Activated naive CD4-positive, alpha-beta T cell treated with anti-CD3 and anti-CD28 coated beads, Interleukin-2, amount 10 ng/mL, durations not matched to agents 7 days and 5 days (primary cell): ENCODE data around the gene FCSK.
"Not testable (repeated sequence)": the region's sequence is repeated elsewhere in the genome, so short reads cannot be mapped to it uniquely, and the experiment has no call there.

Experiments
- CTCF ChIA-PET: fragments of 350-600 bp; sonication (Branson Sonifier 250); formaldehyde crosslinking; loops from one replicate; lab custom pipeline; 2021; ENCODE audit warnings: antibody characterized with exemption; lab: Charles Lee
- DNase-seq: peaks from one replicate; pipeline ENCODE4 v3.0.0-alpha.2; 2020
- H3K27ac Mint-ChIP-seq: one replicate; pipeline ENCODE4 v1.8.0; 2021; ENCODE audit warnings: mild to moderate bottlenecking, moderate library complexity, mixed read lengths
- H3K27me3 Mint-ChIP-seq: one replicate; pipeline ENCODE4 v1.8.0; 2021; ENCODE audit warnings: mild to moderate bottlenecking, mixed read lengths
- H3K36me3 Mint-ChIP-seq: one replicate; pipeline ENCODE4 v1.8.0; 2021; ENCODE audit warnings: mixed read lengths
- H3K4me1 Mint-ChIP-seq: one replicate; pipeline ENCODE4 v1.8.0; 2021; ENCODE audit warnings: mixed read lengths
- H3K4me3 Mint-ChIP-seq: one replicate; pipeline ENCODE4 v1.8.0; 2021; ENCODE audit warnings: mild to moderate bottlenecking, moderate library complexity, mixed read lengths
- H3K9me3 Mint-ChIP-seq: one replicate; pipeline ENCODE4 v1.8.0; 2021; ENCODE audit warnings: mixed read lengths

FCSK gene

DNA sequence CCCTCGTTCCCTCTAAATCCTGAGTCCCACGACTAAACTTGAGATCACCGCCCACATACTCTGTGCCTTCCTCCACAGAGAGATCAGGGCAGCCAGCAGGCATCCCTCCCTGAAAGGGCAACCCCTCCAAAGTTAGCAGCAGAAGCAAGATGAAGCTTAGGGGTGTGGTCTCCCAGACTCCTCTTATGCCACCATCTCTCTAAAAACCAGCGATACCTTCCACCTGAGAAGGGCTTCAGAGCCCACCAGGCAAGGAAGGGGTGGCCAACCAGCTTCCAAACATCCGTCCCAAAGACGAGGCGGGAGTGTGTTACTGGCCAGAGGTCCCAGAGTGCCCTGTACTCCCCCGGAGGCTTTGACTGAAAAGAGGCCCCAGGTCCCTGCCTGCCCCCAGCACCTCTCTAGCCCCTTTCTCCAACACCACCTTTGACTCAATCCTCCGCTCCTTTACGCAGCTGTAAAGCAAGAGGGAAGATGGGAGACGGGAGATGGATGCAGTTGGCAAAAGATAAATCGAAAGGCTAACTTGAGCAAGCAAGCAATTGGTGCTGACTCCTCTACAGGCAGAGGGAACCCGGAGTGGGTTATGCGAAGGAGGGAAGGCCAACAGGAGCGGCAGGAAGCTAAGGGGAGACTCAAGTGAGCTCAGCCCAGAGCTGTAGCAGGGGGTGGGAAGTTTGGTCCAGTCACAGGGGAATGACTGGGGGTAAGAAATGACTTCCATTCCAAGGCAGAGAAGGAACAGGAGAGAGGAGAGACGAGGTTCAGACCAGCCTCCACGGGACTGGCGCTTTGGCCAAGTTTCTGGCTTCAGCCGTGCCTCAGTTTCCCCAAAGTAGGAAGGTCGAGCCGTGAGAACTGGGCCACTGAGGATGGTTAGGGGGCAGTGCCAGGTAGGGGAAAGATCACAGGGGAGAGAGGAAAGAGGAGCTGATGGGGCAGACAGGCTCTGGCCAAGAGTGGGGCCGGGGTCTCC is 16.5 kb upstream of the FCSK start:
- CTCF ChIA-PET: interaction anchor here (0.8 to 1.6 kb wide), 6 partner anchors 29 to 217 kb away, joined by 3 to 6 read pairs (median 3); no protein-coding TSS in a partner anchor
- H3K9me3 Mint-ChIP-seq: no peaks in the 10 kb centered on the region
- peaks cover 48% of the 10 kb centered on the region for H3K4me1 Mint-ChIP-seq
- H3K27ac Mint-ChIP-seq: peak overlapping the region; percentile 77
- H3K27me3 Mint-ChIP-seq: peaks cover 5% of the 10 kb centered on the region
- H3K4me3 Mint-ChIP-seq: peak overlapping the region; percentile 95
- peak; percentile 29 for DNase-seq
- peaks cover 22% of the 10 kb centered on the region for H3K36me3 Mint-ChIP-seq

DNA sequence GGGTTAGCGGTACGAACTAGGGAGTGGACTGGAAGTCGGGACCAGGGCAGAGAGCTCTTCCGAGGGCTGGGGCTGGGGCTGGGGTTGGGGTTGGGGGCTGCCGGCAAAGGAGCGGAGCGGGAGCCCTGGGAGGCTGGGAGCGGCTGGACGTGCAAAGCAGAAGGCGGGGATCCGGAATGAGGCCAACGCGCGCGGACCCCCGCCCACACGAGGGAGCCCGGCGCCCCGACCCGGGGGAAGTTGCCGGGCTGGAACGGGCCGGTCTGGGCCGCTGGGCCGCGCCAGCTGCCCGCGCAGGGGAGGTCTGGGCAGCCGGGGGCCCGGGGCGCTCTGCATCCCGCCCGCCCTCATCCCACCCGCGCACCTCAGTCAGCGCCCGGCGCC is 15.8 kb upstream of the FCSK start:
- CTCF ChIA-PET: interaction anchor here (0.8 to 1.6 kb wide), 3 partner anchors 30 to 86 kb away, joined by 3 to 6 read pairs (median 3); no protein-coding TSS in a partner anchor
- DNase-seq: no peak
- Mint-ChIP-seq H3K27ac (peak overlapping the region; percentile 77), H3K27me3 (peaks cover 6% of the 10 kb centered on the region), H3K9me3 (no peaks in the 10 kb centered on the region), H3K4me3 (peak overlapping the region; percentile 95), H3K4me1 (peaks cover 41% of the 10 kb centered on the region), H3K36me3 (peaks cover 22% of the 10 kb centered on the region)

- Mint-ChIP-seq H3K27me3 (peaks cover 10% of the 10 kb centered on the region), H3K4me3 (peak within 1 kb of the TSS; percentile 95), H3K36me3 (peaks cover 17% of the 10 kb centered on the region), H3K4me1 (peaks cover 36% of the 10 kb centered on the region), H3K9me3 (no peaks in the 10 kb centered on the region), H3K27ac (peak within 1 kb of the TSS; percentile 81)
- CTCF ChIA-PET: interaction anchor here (1.0 to 1.6 kb wide), 2 partner anchors 30 to 45 kb away, joined by 3 to 6 read pairs; no protein-coding TSS in a partner anchor
- peak; percentile 97 for DNase-seq
Observed at GRCh38 chr16:70438969-70439862, 15.2 kb upstream of the FCSK start, which contains the start of gene ST3GAL2. Gene ST3GAL2, minus strand, starts transcription at chr16:70439100. Its CDS starts 40,570 bp downstream, at chr16:70398530.

DNA sequence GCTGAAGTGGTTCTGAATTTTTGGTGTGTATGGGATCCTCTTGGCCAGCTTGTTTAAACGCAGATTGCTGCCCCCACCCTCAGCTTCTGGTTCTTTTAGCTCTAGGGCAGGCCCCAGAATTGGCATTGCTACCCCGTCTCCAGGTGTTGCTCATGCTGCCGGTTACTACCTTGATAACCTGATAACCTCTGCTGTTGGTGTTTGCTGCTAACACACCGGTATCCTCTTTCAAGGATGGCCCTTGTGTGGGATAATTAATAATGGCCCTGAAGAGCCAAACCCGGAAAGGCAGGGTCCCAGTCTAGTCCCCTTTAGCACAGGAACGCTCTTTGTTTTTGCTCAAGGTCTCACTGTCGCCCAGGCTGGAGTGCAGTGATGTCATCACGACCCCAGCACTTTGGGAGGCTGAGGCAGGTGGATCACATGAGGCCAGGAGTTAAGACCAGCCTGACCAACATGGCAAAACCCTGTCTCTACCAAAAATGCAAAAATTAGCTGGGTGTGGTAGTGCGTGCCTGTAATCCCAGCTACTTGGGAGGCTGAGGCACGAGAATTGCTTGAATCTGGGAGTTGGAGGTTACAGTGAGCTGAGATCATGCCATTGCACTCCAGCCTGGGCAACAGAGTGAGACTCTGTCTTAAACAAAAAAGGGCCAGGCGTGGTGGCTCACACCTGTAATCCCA is 14.2 kb upstream of the FCSK start:
- no peaks in the 10 kb centered on the region for H3K9me3 Mint-ChIP-seq
- CTCF ChIA-PET: interaction anchor here (1.0 kb wide), 1 partner anchor 46 kb away, joined by 3 read pairs; no protein-coding TSS in a partner anchor
- H3K27me3 Mint-ChIP-seq: peaks cover 10% of the 10 kb centered on the region
- peak overlapping the region; percentile 19 for H3K27ac Mint-ChIP-seq
- H3K36me3 Mint-ChIP-seq: peaks cover 13% of the 10 kb centered on the region
- no peak for DNase-seq
- H3K4me3 Mint-ChIP-seq: peak overlapping the region; percentile 81
- peaks cover 36% of the 10 kb centered on the region for H3K4me1 Mint-ChIP-seq

GRCh38 chr16:70441406-70441990 is 12.9 kb upstream of the FCSK start:
- H3K27me3 Mint-ChIP-seq: peaks cover 19% of the 10 kb centered on the region
- no peak overlapping the region for H3K27ac Mint-ChIP-seq
- H3K9me3 Mint-ChIP-seq: no peaks in the 10 kb centered on the region
- peaks cover 31% of the 10 kb centered on the region for H3K4me1 Mint-ChIP-seq
- CTCF ChIA-PET: no interaction called here
- H3K4me3 Mint-ChIP-seq: no peak overlapping the region
- no peak for DNase-seq
- peaks cover 11% of the 10 kb centered on the region for H3K36me3 Mint-ChIP-seq

DNA sequence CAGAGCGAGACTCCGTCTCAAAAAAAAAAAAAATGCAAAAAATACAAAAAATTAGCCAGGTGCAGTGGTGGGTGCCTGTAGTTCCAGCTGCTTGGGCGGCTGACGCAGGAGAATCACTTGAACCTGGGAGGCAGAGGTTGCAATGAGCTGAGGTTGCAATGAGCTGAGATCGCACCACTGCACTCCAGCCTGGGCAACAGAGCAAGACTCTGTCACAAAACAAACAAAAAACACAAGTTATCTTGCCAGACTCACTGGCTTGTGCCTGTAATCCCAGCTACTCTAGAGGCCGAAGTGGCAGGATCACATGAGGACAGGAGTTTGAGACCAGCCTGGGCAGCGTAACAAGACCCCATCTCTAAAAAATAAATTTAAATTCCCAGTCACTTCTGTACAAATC is 12.1 kb upstream of the FCSK start:
- Mint-ChIP-seq H3K36me3 (peaks cover 8% of the 10 kb centered on the region), H3K4me1 (peaks cover 22% of the 10 kb centered on the region), H3K4me3 (no peak overlapping the region), H3K9me3 (no peaks in the 10 kb centered on the region), H3K27ac (no peak overlapping the region), H3K27me3 (peaks cover 27% of the 10 kb centered on the region)
- no peak for DNase-seq
- CTCF ChIA-PET: interaction anchor here (0.6 to 1.0 kb wide), 2 partner anchors 34 to 45 kb away, joined by 3 to 4 read pairs; no protein-coding TSS in a partner anchor

- CTCF ChIA-PET: no interaction called here
- no peak for DNase-seq
- no peak overlapping the region for H3K4me3 Mint-ChIP-seq
- H3K9me3 Mint-ChIP-seq: no peaks in the 10 kb centered on the region
- peaks cover 33% of the 10 kb centered on the region for H3K27me3 Mint-ChIP-seq
- peaks cover 8% of the 10 kb centered on the region for H3K4me1 Mint-ChIP-seq
- H3K36me3 Mint-ChIP-seq: no peaks in the 10 kb centered on the region
- no peak overlapping the region for H3K27ac Mint-ChIP-seq
Observed at GRCh38 chr16:70444249-70445063, 9.9 kb upstream of the FCSK start.

GRCh38 chr16:70448075-70448474 is 6.3 kb upstream of the FCSK start:
- Mint-ChIP-seq H3K27me3 (peaks cover 37% of the 10 kb centered on the region), H3K4me3 (no peak overlapping the region), H3K9me3 (no peaks in the 10 kb centered on the region), H3K4me1 (peaks cover 14% of the 10 kb centered on the region), H3K27ac (no peak overlapping the region), H3K36me3 (no peaks in the 10 kb centered on the region)
- no peak for DNase-seq
- CTCF ChIA-PET: no interaction called here

GRCh38 chr16:70450142-70451003 is 4.0 kb upstream of the FCSK start:
- H3K9me3 Mint-ChIP-seq, H3K4me3 Mint-ChIP-seq, H3K36me3 Mint-ChIP-seq, DNase-seq, H3K27ac Mint-ChIP-seq, CTCF ChIA-PET: not testable (repeated sequence)
- Mint-ChIP-seq H3K27me3 (peaks cover 33% of the 10 kb centered on the region), H3K4me1 (peaks cover 23% of the 10 kb centered on the region)

DNA sequence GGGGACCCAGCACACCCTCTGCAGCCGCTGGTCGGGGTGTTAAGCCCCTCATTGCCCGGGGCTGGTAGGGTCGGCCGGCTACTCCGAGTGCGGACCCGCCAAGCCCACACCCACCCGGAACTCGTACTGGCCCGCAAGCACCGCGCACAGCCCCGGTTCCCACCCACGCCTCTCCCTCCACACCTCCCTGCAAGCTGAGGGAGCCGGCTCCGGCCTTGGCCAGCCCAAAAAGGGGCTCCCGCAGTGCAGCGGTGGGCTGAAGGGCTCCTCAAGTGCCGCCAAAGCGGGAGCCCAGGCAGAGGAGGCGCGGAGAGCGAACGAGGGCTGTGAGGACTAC is 3.4 kb upstream of the FCSK start:
- H3K36me3 Mint-ChIP-seq, CTCF ChIA-PET, H3K9me3 Mint-ChIP-seq, DNase-seq, H3K27ac Mint-ChIP-seq, H3K4me3 Mint-ChIP-seq: not testable (repeated sequence)
- H3K4me1 Mint-ChIP-seq: peaks cover 27% of the 10 kb centered on the region
- H3K27me3 Mint-ChIP-seq: peaks cover 28% of the 10 kb centered on the region

DNA sequence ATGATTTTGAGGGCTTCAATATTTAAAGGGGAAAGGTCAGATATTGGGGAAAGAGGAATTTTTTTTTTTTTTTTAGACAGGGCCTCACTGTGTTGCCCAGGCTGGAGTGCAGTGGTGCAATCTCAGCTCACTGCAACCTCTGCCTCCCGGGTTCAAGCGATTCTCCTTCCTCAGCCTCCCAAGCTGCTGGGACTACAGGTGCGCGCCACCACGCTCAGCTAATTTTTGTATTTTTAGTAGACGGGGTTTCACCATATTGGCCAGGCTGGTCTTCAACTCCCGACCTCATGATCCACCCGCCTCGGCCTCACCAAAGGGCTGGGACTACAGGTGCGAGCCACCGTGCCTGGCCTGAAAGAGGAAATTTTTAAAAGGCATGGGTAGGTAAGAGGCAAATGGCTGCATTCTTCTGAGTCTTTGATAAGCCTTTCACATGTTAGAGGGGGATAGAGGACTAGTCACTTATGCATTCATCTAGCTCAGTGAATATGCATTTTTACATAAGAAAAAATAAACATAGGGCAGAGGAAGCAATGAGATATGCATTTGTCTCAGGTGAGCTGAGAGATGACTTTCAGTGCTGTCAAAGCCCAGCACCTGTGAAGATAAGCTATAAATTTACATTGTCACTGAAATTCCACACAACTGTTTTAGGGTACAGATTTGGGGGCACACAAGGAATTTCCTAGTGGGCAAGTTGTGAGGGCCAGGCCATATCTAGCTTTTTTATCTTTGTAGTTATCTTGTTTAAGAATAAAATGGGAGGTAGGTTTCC is 1.1 kb upstream of the FCSK start:
- DNase-seq: no peak
- peaks cover 32% of the 10 kb centered on the region for H3K4me1 Mint-ChIP-seq
- no peaks in the 10 kb centered on the region for H3K9me3 Mint-ChIP-seq
- CTCF ChIA-PET: interaction anchor here (1.1 to 4.7 kb wide), 4 partner anchors 34 to 83 kb away, joined by 3 to 14 read pairs (median 4); no protein-coding TSS in a partner anchor
- H3K36me3 Mint-ChIP-seq: no peaks in the 10 kb centered on the region
- peaks cover 11% of the 10 kb centered on the region for H3K27me3 Mint-ChIP-seq
- no peak overlapping the region for H3K27ac Mint-ChIP-seq
- peak overlapping the region; percentile 91 for H3K4me3 Mint-ChIP-seq
